PC-9 (cell line): ENCODE data around the gene CIAO3. TPM values are rescaled to one million over a fixed set of nuclear protein-coding genes. Genes with fewer than 3 reads are reported as not detected.

Source experiments
- BruUV-seq: library from RNA; stranded (reverse); fragments of 400-500 nt; replicated peaks from 2 replicates; lab custom pipeline; 2021; lab: Mats Ljungman, UMichigan
- CTCF ChIA-PET: fragments of 300-600 bp; sonication (Branson Sonifier 250); formaldehyde crosslinking; loops from one replicate; lab custom pipeline; 2022; ENCODE audit warnings: antibody characterized with exemption; lab: Charles Lee
- POLR2A ChIA-PET: fragments of 300-600 bp; sonication (Branson Sonifier 250); formaldehyde crosslinking; loops from one replicate; lab custom pipeline; 2022; ENCODE audit warnings: antibody characterized with exemption; ENCODE audit not compliant: unreplicated experiment; lab: Charles Lee
- DNase-seq, 2 experiments: peaks; one replicate each; pipeline versions ENCODE4 v3.0.0 to v3.0.0-alpha.2; 2015 to 2022; ENCODE audit warnings: mixed read lengths in 1 of 2
- H2AFZ ChIP-seq: fragments of 200-600 bp; sonication (generic); 2 replicates; pipeline ENCODE4 v1.8.1; 2017; ENCODE audit warnings: antibody characterized with exemption
- H3F3A ChIP-seq: fragments of 200-600 bp; sonication (generic); 2 replicates; pipeline ENCODE4 v1.8.1; 2017; ENCODE audit warnings: antibody characterized with exemption, mild to moderate bottlenecking, low read depth; ENCODE audit not compliant: insufficient read depth
- H3K27ac ChIP-seq: fragments of 200-600 bp; sonication (generic); 2 replicates; pipeline ENCODE4 v1.6.1; 2016; ENCODE audit warnings: mixed run types
- H3K27me3 ChIP-seq: fragments of 200-600 bp; sonication (generic); 2 replicates; pipeline ENCODE4 v1.6.1; 2016; ENCODE audit warnings: low read depth, mixed run types; ENCODE audit not compliant: insufficient read depth
- H3K36me3 ChIP-seq: fragments of 200-600 bp; sonication (generic); 2 replicates; pipeline ENCODE4 v1.6.1; 2016; ENCODE audit warnings: low read depth, mixed run types
- H3K4me1 ChIP-seq: fragments of 200-600 bp; sonication (generic); replicated peaks from 2 replicates; pipeline ENCODE4 v1.6.1; 2016; ENCODE audit warnings: mixed run types; ENCODE audit not compliant: insufficient read depth
- H3K4me2 ChIP-seq: fragments of 200-600 bp; sonication (generic); 2 replicates; pipeline ENCODE4 v1.6.1; 2017; ENCODE audit warnings: mixed run types
- H3K4me3 ChIP-seq: fragments of 200-600 bp; sonication (generic); 2 replicates; pipeline ENCODE4 v1.6.1; 2016; ENCODE audit warnings: mixed run types
- H3K79me2 ChIP-seq: fragments of 200-600 bp; sonication (generic); 2 replicates; pipeline ENCODE4 v1.6.1; 2017; ENCODE audit warnings: low read depth, mixed run types
- H3K9me2 ChIP-seq: fragments of 200-600 bp; sonication (generic); 2 replicates; pipeline ENCODE4 v1.8.1; 2017; ENCODE audit warnings: mild to moderate bottlenecking; ENCODE audit not compliant: insufficient read depth
- H3K9me3 ChIP-seq: fragments of 200-600 bp; sonication (generic); 2 replicates; pipeline ENCODE4 v1.8.1; 2016; ENCODE audit warnings: low read depth; ENCODE audit not compliant: insufficient read depth
- H4K20me1 ChIP-seq: fragments of 200-600 bp; sonication (generic); 2 replicates; pipeline ENCODE4 v1.8.1; 2017; ENCODE audit not compliant: insufficient read depth
- CTCF ChIP-seq: fragments of 200-600 bp; sonication (generic); conservative IDR thresholded peaks from 2 replicates; pipeline ENCODE4 v1.6.1; 2017; ENCODE audit warnings: mixed run types, antibody characterized with exemption, mild to moderate bottlenecking, moderate library complexity
- EZH2 ChIP-seq: fragments of 200-600 bp; sonication (generic); IDR thresholded peaks from 2 replicates; pipeline ENCODE4 v1.8.0; 2017; ENCODE audit warnings: antibody characterized with exemption, low read depth
- intact Hi-C: fragments of 100-400 bp; cut with micrococcal nuclease; formaldehyde crosslinking; loops from one replicate; pipeline ENCODE4 v1.10.0; 2022; ENCODE audit not compliant: unreplicated experiment
- total RNA-seq: library from RNA; stranded (reverse); gene quantifications from 2 replicates; pipeline ENCODE4 v1.2.3, GENCODE V29; 2021

The CIAO3 gene
- total RNA-seq, 1 experiment from 2014 or later, result 44.2 TPM

- no peaks in the 10 kb centered on the region for H3K36me3 ChIP-seq
- intact Hi-C loops, result no loop called here
- peaks cover 15% of the 10 kb centered on the region for H3F3A ChIP-seq
- H3K9me2 ChIP-seq, result no peaks in the 10 kb centered on the region
- no TSS peak for BruUV-seq
- peak in 1 of 2 experiments; percentile 30 for DNase-seq
- POLR2A ChIA-PET, result no interaction called here
- H3K9me3 ChIP-seq, result no peaks in the 10 kb centered on the region
- H3K4me2 ChIP-seq, result no peak overlapping the region
- no peaks in the 10 kb centered on the region for H3K79me2 ChIP-seq
- H4K20me1 ChIP-seq, result peaks cover 4% of the 10 kb centered on the region; the same call in 1 of the 2 replicates
- H2AFZ ChIP-seq, result no peak overlapping the region
- H3K27me3 ChIP-seq, result no peaks in the 10 kb centered on the region
- no peak overlapping the region for H3K27ac ChIP-seq
- no peaks in the 10 kb centered on the region for H3K4me1 ChIP-seq
- CTCF ChIA-PET, result no interaction called here
- no peak overlapping the region for H3K4me3 ChIP-seq
- no peak for TF ChIP-seq EZH2
- TF ChIP-seq CTCF, result no peak
Observed at GRCh38 chr16:730666-731509, 9.9 kb downstream of the CIAO3 start.

- DNase-seq, result peak in 1 of 2 experiments; percentile 19
- Histone ChIP-seq H3K4me3 (no peak overlapping the region), H3K9me2 (no peaks in the 10 kb centered on the region), H4K20me1 (peaks cover 4% of the 10 kb centered on the region; the same call in 1 of the 2 replicates), H3K9me3 (no peaks in the 10 kb centered on the region), H2AFZ (no peak overlapping the region), H3F3A (peaks cover 24% of the 10 kb centered on the region), H3K4me1 (no peaks in the 10 kb centered on the region), H3K79me2 (no peaks in the 10 kb centered on the region), H3K36me3 (no peaks in the 10 kb centered on the region), H3K27me3 (no peaks in the 10 kb centered on the region), H3K4me2 (no peak overlapping the region), H3K27ac (no peak overlapping the region)
- no TSS peak for BruUV-seq
- TF ChIP-seq EZH2 (no peak), CTCF (no peak)
- intact Hi-C loops, result no loop called here
- ChIA-PET POLR2A (no interaction called here), CTCF (no interaction called here)
Observed at GRCh38 chr16:729768-730665, 10.8 kb downstream of the CIAO3 start.
